AG04449 (cell line): ENCODE results near the gene SSBP1.

Experiments
- CTCF ChIA-PET: fragments of 350-600 bp; formaldehyde crosslinking; extraction: SDS; loops from one replicate; lab custom pipeline; 2021; ENCODE audit warnings: antibody characterized with exemption; lab: Yijun Ruan, JAX
- POLR2A ChIA-PET: fragments of 400-600, 350-600 bp; formaldehyde crosslinking; extraction: SDS; loops from one replicate; lab custom pipeline; 2020; ENCODE audit warnings: antibody characterized with exemption, inconsistent platforms; lab: Yijun Ruan, JAX
- DNase-seq: peaks from one replicate; pipeline ENCODE4 v3.0.0-alpha.2; 2010; ENCODE audit warnings: low read depth, low spot score
- H3K4me3 ChIP-seq: 2 replicates; pipeline ENCODE4 v1.5.1; 2011; ENCODE audit warnings: low read depth, mild to moderate bottlenecking, control low read depth, low read length
- TF ChIP-seq, protein P1 (sequence below): IDR thresholded peaks from one replicate; pipeline ENCODE4 v1.5.1; 2011; ENCODE audit warnings: mild to moderate bottlenecking, moderate library complexity, low read length, control low read depth, inconsistent platforms; ENCODE audit not compliant: insufficient read depth; ENCODE audit errors: missing control alignments

Gene SSBP1

DNA sequence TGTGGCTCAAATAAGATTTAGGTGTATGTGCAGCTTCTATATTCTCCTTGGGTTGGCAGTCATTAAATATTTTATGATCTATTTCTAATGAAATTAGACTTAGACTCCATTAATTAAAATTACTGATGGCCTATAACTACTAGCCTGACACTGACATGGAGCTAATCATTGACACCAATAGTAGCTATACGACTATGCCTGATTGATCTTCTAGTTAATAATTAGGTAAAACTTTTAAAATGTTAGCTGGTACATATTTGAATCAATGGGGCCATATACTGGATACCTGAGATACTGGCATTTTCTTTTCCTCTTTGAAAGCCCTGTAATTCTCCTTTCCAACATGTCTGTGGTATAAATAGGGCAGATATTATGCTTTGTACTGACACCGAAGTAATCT, 15.6 kb upstream of the SSBP1 start:
- DNase-seq: no peak
- POLR2A ChIA-PET: no interaction called here
- CTCF ChIA-PET: interaction anchor here (0.9 kb wide), 1 partner anchor 15 kb away, joined by 6 read pairs; the partner anchor contains the start of gene SSBP1
- no peak overlapping the region for H3K4me3 ChIP-seq
- TF ChIP-seq, protein P1, sequence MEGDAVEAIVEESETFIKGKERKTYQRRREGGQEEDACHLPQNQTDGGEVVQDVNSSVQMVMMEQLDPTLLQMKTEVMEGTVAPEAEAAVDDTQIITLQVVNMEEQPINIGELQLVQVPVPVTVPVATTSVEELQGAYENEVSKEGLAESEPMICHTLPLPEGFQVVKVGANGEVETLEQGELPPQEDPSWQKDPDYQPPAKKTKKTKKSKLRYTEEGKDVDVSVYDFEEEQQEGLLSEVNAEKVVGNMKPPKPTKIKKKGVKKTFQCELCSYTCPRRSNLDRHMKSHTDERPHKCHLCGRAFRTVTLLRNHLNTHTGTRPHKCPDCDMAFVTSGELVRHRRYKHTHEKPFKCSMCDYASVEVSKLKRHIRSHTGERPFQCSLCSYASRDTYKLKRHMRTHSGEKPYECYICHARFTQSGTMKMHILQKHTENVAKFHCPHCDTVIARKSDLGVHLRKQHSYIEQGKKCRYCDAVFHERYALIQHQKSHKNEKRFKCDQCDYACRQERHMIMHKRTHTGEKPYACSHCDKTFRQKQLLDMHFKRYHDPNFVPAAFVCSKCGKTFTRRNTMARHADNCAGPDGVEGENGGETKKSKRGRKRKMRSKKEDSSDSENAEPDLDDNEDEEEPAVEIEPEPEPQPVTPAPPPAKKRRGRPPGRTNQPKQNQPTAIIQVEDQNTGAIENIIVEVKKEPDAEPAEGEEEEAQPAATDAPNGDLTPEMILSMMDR: no peak

DNA sequence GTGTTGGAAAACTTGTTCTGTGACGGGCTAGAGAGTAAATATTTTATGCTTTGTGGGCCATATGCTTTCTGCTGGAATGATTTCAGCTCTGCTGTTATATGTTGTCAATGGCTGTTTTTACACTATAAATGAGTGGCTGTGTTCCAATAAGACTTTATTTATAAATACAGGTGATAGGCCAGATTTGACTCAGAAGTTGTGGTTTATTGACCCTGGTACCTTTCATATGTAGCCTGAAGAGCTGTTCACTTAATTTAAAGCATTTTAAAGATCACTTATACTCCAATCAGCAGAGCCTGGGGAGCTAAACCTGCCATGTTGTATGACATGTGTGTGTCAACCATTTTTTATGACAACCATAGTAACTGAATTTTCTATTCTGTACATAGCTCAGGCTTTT, 9.1 kb upstream of the SSBP1 start:
- POLR2A ChIA-PET: no interaction called here
- H3K4me3 ChIP-seq: no peak overlapping the region
- CTCF ChIA-PET: interaction anchor here (5.4 kb wide), 1 partner anchor 9 kb away, joined by 43 read pairs; the partner anchor contains the start of gene SSBP1
- DNase-seq: no peak
- TF ChIP-seq, protein P1: no peak

DNA sequence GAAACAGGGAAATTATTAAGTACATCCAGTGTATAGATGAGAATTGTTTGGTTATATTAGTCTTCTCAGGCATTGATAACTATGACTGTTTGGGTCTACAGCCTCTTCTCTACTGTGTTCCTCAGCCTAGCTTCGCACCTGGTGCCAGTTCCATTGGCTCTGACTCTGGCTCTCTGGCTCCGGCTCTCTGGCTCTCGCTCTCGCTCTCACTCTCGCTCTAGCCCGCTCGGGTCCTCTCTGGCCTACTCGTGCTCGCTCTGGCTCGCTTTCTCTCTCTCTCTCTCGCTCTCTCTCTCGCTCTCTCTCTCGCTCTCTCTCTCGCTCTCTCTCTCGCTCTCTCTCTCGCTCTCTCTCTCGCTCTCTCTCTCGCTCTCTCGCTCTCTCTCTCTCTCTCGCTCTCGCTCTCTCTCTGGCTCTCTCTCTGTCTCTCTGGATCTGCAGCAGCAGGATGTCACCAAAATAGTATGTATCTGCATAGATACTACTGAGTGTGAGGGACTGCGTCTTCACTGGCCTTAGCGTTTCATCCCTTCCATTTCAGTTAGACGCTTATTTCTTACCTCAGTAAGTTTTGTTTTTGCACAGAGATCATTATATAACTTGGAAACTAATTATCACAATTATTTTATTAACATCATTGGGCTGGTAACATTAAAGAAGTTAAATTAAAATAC, 6.5 kb upstream of the SSBP1 start:
- POLR2A ChIA-PET: no interaction called here
- no peak for DNase-seq
- CTCF ChIA-PET: no interaction called here
- TF ChIP-seq, protein P1: no peak
- no peak overlapping the region for H3K4me3 ChIP-seq

DNA sequence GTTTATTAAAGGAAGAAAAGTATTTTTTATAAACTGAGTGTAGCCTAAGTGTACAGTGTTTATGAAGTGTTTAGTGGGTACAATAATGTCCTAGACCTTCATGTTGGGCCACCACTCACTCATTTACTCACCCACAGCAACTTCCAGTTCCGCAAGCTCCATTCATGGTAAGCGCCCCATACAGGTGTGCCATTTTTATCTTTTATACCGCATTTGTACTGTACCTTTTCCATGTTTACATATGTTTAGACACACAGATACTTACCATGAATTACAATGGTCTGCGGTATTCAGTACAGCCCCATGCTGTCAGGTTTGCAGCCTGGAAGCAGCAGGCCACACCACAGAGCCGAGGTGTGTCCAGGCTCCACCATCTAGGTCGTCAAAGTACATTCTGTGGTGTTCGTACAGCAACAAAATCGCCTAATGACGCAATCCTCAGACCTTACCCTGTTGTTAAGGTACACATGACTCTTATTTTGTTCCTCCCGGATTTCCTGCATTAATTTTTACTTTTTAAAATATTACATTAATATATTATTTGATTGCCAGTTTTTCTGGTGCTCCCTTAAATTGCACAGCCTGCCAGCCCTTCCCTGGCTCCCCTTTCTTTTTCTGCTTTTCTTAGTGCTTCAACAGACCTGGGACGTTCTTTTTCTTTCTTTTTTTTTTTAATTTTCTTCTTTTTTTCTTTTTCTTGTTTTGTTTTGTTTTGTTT, 881 bp upstream of the SSBP1 start:
- ChIA-PET CTCF (interaction anchor here (0.7 to 5.3 kb wide), 22 partner anchors 9 to 722 kb away, joined by 3 to 43 read pairs (median 6); partner anchors contain the start of genes DENND11 and MRPS33), POLR2A (no interaction called here)
- TF ChIP-seq, protein P1: no peak
- no peak for DNase-seq
- H3K4me3 ChIP-seq: peak overlapping the region; percentile 67

DNA sequence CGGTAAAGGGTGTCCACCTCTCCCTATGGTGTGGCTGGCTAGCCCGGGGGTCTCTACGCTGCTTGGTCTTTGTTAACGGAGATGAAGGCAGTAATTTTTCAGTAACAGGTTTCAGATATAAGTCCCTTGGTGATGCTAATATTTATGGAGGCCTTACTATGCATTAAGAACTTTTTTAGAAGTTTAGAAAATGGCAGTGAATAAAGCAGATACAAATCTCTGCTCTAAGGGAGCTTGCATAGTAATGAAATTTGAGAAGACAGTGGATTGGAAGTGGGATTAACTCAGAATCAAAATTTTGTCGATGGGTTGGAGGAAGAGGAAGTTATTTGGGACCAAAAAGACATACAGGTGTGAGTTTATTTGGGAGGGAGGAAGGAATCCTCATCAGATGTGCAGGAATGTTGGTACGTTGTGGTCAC, 445 bp downstream of the SSBP1 start:
- TF ChIP-seq, protein P1: no peak
- CTCF ChIA-PET: interaction anchor here (0.6 to 5.3 kb wide), 15 partner anchors 9 to 722 kb away, joined by 3 to 43 read pairs (median 9); partner anchors contain the start of genes DENND11 and WEE2

DNA sequence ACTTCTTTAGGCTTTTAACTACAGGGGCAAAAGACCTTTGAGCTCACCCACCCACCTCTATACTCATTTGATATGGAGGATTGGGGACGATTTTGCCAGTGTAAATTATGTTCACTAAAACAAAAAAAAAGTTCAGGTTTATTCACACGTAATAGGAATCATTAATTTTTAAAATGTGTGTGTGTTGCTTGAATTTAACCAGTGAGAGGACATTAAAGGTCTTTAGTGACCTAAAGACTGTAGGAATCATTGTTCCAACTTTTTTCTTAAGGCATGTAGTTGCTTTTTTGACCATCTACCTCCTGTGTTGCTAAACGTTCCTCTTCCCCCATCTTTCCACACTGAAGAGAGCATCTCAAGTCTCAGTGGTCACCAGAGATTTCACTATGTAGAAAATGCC, 1.1 kb downstream of the SSBP1 start:
- POLR2A ChIA-PET: no interaction called here
- TF ChIP-seq, protein P1: no peak
- DNase-seq: no peak
- H3K4me3 ChIP-seq: peak overlapping the region; percentile 99
- CTCF ChIA-PET: interaction anchor here (1.1 to 5.3 kb wide), 7 partner anchors 8 to 723 kb away, joined by 5 to 43 read pairs (median 17); partner anchors contain the start of genes DENND11 and WEE2

More for the DNA sequence above, 445 bp downstream of the SSBP1 start:
- DNase-seq: no peak
- H3K4me3 ChIP-seq: peak overlapping the region; percentile 99
- POLR2A ChIA-PET: no interaction called here
